Activated CD4-positive, alpha-beta T cell treated with anti-CD3 and anti-CD28 coated beads, Interleukin-2, Interleukin-6, amounts not matched to agents 100 ng/mL and 50 ng/mL, durations not matched to agents 16 hours and 8 hours (primary cell): ENCODE results near the gene TASOR2.

ENCODE experiments used
- DNase-seq: peaks from one replicate; pipeline ENCODE4 v3.0.0-alpha.2; 2020

Gene TASOR2

GRCh38 chr10:5684318-5684970, at the start of gene TASOR2:
TASOR2 (plus strand) TSS chr10:5684838; CDS start chr10:5720643, 35,805 bp downstream.
- DNase-seq = peak; percentile 98

GRCh38 chr10:5634918-5635317, 49.7 kb upstream of the TASOR2 start:
- DNase-seq = no peak

- no peak for DNase-seq
Measured at GRCh38 chr10:5638494-5638893, 46.1 kb upstream of the TASOR2 start.

GRCh38 chr10:5639066-5639465, 45.6 kb upstream of the TASOR2 start:
- DNase-seq = no peak

GRCh38 chr10:5640036-5640435, 44.6 kb upstream of the TASOR2 start:
- DNase-seq = no peak

GRCh38 chr10:5640501-5640900, 44.1 kb upstream of the TASOR2 start:
- no peak for DNase-seq

- no peak for DNase-seq
Measured at GRCh38 chr10:5641501-5641900, 43.1 kb upstream of the TASOR2 start.

- no peak for DNase-seq
Measured at GRCh38 chr10:5643346-5644067, 41.1 kb upstream of the TASOR2 start.

- DNase-seq = no peak
Measured at GRCh38 chr10:5644930-5645329, 39.7 kb upstream of the TASOR2 start.

GRCh38 chr10:5645375-5645774, 39.3 kb upstream of the TASOR2 start:
- no peak for DNase-seq

GRCh38 chr10:5645944-5646617, 38.6 kb upstream of the TASOR2 start:
- no peak for DNase-seq

GRCh38 chr10:5647507-5648240, 37.0 kb upstream of the TASOR2 start:
- no peak for DNase-seq

- DNase-seq = no peak
Measured at GRCh38 chr10:5648494-5649457, 35.9 kb upstream of the TASOR2 start.

GRCh38 chr10:5649746-5650145, 34.9 kb upstream of the TASOR2 start:
- no peak for DNase-seq

- DNase-seq = no peak
Measured at GRCh38 chr10:5650664-5651387, 33.8 kb upstream of the TASOR2 start.

GRCh38 chr10:5651388-5651764, 33.3 kb upstream of the TASOR2 start:
- no peak for DNase-seq

- no peak for DNase-seq
Measured at GRCh38 chr10:5652746-5653145, 31.9 kb upstream of the TASOR2 start.

- DNase-seq = no peak
Measured at GRCh38 chr10:5654218-5654755, 30.4 kb upstream of the TASOR2 start.

- DNase-seq = no peak
Measured at GRCh38 chr10:5655121-5655520, 29.5 kb upstream of the TASOR2 start.

GRCh38 chr10:5656737-5657579, 27.7 kb upstream of the TASOR2 start:
- no peak for DNase-seq
